ENCODE data around the gene LRRN3.

DNA sequence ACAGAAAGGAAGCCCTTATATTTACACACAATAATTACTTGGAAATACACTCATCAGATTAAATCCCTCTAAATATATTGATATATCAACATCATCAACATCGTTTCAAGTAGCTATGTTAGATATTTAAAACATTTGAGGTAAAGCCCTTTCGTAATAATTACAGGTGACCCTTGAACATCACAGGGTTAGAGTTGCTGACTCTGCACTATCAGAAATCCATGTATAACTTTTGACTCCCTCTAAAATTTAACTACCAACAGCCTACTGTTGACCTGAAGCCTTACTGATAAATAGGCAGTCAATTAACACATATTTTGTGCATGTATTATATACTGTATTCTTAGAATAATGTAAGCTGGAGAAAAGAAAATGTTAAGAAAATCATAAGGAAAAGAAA, 34.6 kb upstream of the LRRN3 start:
- TF ChIP-seq, protein P1, sequence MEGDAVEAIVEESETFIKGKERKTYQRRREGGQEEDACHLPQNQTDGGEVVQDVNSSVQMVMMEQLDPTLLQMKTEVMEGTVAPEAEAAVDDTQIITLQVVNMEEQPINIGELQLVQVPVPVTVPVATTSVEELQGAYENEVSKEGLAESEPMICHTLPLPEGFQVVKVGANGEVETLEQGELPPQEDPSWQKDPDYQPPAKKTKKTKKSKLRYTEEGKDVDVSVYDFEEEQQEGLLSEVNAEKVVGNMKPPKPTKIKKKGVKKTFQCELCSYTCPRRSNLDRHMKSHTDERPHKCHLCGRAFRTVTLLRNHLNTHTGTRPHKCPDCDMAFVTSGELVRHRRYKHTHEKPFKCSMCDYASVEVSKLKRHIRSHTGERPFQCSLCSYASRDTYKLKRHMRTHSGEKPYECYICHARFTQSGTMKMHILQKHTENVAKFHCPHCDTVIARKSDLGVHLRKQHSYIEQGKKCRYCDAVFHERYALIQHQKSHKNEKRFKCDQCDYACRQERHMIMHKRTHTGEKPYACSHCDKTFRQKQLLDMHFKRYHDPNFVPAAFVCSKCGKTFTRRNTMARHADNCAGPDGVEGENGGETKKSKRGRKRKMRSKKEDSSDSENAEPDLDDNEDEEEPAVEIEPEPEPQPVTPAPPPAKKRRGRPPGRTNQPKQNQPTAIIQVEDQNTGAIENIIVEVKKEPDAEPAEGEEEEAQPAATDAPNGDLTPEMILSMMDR (IDR thresholded peaks at IDR 0.05; ENCODE audit: insufficient read depth, low read depth, low read length), result no peak
- no peak for TF ChIP-seq EZH2 (IDR thresholded peaks at IDR 0.05; ENCODE audit: insufficient read depth, low read length)
